GM21717 (cell line): ENCODE data around the gene APOB.

ENCODE experiments used
- ATAC-seq: cut with Tn5 transposase; IDR thresholded peaks from one replicate; pipeline ENCODE4 v1.9.1; 2021; ENCODE audit warnings: mild to moderate bottlenecking, moderate library complexity; ENCODE audit not compliant: unreplicated experiment

APOB gene

GRCh38 chr2:21020031-21020667 lies 23.7 kb downstream of the APOB start:
- ATAC-seq: no peak

DNA sequence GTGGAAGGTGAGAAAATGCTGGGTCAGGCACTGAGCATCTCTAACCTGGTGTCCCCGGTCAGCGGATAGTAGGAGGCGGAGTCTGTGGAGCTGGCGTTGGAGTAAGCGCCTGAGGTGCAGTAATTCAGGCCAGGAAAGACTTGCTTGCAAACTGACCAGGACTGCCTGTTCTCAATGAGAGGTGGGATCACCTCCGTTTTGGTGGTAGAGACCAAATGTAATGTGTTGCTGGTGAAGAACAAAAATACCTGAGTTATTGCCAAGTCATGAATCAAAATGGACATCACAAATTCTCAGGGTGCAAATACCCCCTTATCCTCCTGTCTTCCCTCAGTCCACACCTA lies 24.2 kb downstream of the APOB start:
- no peak for ATAC-seq

- ATAC-seq: no peak
Observed at GRCh38 chr2:21019000-21019677, 24.7 kb downstream of the APOB start.

GRCh38 chr2:21018290-21018689 lies 25.6 kb downstream of the APOB start:
- ATAC-seq: no peak

GRCh38 chr2:21017748-21018276 lies 26.1 kb downstream of the APOB start:
- ATAC-seq: no peak

DNA sequence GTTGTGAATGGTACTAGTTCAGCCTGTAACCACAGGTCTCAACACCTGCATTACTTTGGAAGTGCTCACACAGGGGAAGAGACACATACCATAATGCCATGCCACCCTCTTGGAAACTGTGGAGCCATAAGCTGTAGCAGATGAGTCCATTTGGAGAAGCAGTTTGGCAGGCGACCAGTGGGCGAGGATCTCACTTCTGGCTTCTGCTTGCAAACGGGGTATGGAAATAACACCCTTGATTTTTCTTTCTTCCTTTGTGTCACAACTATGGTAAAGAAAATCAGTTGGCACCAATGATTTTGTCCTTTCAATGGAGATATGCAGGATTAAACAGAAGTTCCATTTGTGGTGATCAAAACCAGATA lies 28.6 kb downstream of the APOB start:
- no peak for ATAC-seq

DNA sequence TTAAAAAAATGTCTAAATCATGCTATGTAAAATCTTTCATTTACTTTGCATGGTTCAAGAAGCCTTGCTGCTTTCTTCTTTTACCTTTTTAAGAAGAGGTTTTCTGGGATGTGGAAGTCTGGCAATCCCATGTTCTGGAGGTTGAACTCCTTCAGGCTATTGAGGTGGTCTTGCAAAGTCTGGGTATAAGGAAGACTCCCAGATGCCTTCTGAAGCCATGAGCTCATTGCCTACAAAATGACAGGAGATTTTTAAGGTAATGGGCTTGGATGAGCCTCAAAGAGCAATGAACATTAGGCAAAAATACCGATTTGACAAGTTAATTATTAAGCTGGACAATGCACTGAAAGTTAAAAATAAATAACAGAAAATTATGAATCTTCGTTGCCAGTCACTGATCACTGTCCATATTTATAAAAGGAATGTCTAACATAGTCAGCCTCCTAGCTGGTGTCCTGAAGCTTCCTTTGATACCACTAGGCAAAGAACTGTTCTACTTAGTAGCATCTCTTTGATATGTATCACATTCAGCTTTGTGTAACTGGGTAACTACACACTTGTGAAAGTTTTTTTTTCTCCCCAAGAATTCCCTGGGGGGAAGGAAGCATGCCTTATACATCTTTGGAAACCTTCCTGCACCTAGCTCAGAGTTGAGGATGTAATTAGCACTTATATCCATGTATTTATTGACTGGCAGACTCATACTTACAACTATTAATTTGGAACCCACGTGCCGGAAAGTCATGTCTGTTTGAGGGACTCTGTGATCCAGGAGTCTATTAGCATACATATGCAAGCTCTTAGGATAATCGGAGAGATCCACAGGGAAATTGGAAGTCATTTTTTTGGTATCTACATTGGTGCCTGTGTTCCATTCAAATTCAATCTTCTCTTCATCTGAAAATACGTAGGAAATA lies 29.3 kb downstream of the APOB start:
- no peak for ATAC-seq

DNA sequence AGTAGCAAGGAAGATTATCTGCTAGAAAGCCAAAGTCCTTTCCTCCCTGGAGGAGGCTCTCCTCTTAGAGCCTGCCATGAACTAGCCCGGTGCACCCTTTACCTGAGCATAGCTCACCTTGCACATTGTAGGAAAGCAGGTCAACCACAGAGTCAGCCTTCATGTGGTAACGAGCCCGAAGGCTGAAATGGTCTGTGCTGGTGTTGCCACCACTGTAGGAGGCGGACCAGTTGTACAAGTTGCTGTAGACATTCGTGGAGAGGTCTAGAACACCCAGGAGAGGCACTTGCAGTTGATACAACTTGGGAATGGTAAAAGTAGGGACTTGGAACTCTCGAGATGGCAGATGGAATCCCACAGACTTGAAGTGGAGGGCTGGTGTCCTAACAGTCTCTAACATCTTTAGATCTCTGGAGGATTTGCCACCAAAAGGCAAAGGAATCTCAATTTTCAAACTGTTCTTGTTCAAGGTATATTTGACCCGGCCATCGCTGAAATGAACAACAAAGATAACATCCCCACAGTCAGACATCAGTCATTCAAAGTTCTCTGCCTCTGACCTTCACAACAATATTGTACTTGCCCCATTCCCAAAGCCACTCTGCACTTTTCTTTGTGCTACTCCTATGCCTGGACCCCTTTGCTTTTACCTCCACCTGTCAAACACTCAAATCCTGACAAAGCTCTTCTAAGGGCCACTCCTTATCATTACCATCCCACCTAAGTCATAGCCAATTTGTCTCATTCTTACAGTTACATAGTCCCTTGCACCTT lies 30.6 kb downstream of the APOB start:
- no peak for ATAC-seq

- no peak for ATAC-seq
Observed at GRCh38 chr2:21012557-21012937, 31.3 kb downstream of the APOB start.

DNA sequence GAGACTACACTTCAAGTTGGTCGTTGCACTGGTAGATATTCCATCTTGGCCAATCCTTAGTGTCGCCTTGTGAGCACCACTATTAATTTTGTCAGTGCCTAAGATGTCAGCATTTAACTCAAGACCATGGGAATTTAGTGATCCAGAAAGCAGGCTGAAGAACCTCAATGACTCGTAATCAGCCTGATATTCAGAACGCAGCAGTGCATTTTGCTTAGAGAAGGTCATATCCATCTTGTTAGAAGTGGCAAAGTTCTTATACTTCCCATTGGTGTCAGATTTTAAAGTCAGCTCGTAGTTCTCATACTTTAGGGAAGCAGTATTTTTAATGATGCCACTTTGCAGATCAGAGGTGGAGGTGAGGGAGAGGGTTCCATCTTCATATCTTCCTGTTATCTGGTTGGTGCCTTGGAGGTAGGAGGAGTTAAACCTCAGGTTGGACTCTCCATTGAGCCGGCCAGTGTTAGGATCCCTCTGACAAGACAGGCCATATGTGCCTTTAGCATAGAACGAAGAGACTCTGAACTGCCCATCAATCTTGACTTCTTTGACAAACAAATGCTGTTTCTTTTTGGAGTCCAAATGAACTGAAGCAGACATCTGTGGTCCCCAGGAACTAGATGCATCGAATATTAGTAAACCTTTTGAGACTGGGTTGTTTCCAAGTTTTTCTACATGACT lies 31.9 kb downstream of the APOB start:
- ATAC-seq: no peak

DNA sequence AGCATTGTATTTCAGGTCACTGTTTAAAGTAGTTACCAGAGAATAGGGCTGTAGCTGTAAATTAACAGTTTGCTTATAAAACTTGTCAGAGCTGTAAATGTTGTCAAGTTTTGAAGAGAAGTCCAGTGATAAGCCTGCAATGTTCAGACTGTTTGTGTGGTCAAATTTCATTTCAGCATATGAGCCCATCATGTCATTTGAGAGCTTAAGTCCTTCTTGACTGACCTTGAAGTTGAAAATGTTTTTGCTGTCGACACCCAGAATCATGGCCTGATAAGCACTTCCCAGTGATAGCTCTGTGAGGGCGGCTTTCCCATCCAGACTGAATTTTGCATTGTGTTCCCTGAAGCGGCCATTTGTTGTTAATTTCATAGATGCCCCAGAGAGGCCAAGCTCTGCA lies 32.4 kb downstream of the APOB start:
- no peak for ATAC-seq

DNA sequence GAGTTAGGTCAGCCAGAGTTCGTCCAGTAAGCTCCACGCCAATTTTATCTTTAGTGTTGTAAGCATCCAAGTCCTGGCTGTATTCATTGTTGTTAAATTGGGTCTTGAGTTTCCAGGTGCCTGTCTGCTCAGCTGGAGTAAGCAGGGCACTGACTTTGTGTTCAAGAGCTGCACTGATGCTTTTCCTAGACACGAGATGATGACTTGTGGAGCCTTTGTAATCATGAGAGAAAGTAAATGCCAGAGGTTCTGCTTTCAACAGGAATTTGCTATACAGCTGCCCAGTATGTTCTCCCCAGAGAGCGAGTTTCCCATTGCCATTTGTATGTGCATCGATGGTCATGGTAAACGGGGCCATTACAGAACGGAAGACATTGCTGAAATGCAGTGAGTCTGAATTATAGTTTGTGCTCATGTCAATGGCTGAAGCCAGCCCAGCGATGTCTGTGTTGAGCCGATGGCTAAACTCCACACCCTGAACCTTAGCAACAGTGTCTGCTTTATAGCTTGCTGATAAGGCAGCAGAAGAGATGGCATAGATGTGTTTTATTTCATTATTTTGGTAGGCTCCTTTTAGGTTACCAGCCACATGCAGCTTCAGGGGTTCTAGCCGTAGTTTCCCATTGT lies 32.9 kb downstream of the APOB start:
- no peak for ATAC-seq

GRCh38 chr2:21009662-21010225 lies 34.1 kb downstream of the APOB start:
- no peak for ATAC-seq

DNA sequence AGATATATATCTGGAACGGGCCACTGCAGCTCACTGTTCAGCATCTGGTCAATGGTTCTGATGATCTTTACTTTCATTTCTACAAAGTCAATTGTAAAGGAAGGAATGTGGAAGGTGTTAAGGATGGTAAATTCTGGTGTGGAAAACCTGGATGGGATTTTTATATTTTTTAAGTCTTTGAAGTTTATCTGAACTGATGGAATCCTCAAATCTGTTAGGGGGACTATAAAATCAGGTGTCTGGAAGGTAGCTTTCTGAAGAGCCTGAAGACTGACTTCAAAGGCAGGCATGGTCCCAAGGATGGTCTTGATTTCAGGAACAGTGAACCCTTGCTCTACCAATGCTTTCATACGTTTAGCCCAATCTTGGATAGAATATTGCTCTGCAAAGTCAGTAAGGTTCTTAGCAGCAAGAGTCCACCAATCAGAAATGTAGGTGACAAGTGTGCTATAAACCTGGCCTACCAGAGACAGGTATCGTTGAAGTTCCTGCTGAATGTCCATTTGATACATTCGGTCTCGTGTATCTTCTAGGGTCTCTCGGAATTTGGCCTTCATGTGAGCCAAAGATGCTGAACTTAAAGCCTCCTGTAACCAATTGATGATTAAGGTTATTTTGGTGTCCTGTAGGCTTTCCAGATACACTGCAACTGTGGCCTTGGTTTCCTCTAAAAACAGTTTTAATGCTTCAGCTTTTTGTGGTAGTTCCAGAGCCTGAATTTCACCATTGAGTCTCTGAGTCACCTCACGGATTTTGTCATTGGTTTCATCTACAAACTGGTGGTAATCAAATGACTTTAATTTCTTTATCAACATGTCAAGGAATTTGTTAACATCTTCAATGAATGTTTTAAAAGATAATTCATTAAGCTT lies 34.8 kb downstream of the APOB start:
- no peak for ATAC-seq

- no peak for ATAC-seq
Observed at GRCh38 chr2:21008014-21008789, 35.7 kb downstream of the APOB start.

- no peak for ATAC-seq
Observed at GRCh38 chr2:21007129-21008013, 36.5 kb downstream of the APOB start.
